ENCODE data around the gene STPG3.
"Not testable (repeated sequence)": the region's sequence is repeated elsewhere in the genome, so short reads cannot be mapped to it uniquely, and the experiment has no call there.

Gene STPG3

GRCh38 chr9:137244486-137245449 lies 6.3 kb upstream of the STPG3 start:
- in situ Hi-C loops (cut with HindIII; ENCODE audit: low sequenced_read_pairs): no loop called here

- in situ Hi-C loops (cut with HindIII; ENCODE audit: low sequenced_read_pairs): no loop called here
Measured at GRCh38 chr9:137245450-137246421, 5.3 kb upstream of the STPG3 start.

GRCh38 chr9:137247135-137247915 lies 3.8 kb upstream of the STPG3 start:
- in situ Hi-C loops (cut with HindIII; ENCODE audit: low sequenced_read_pairs): no loop called here

GRCh38 chr9:137247916-137248175 lies 3.2 kb upstream of the STPG3 start:
- in situ Hi-C loops (cut with HindIII; ENCODE audit: low sequenced_read_pairs): no loop called here

- in situ Hi-C loops (cut with HindIII; ENCODE audit: low sequenced_read_pairs): no loop called here
Measured at GRCh38 chr9:137250329-137251193, 525 bp upstream of the STPG3 start.

- in situ Hi-C loops (cut with HindIII; ENCODE audit: low sequenced_read_pairs): no loop called here
Measured at GRCh38 chr9:137251490-137252268, 593 bp downstream of the STPG3 start.

GRCh38 chr9:137252555-137253506 lies 1.7 kb downstream of the STPG3 start:
- in situ Hi-C loops (cut with HindIII; ENCODE audit: low sequenced_read_pairs): no loop called here

- in situ Hi-C loops (cut with HindIII; ENCODE audit: low sequenced_read_pairs): no loop called here
Measured at GRCh38 chr9:137253717-137254623, 2.9 kb downstream of the STPG3 start.

- in situ Hi-C loops (cut with HindIII; ENCODE audit: low sequenced_read_pairs): no loop called here
Measured at GRCh38 chr9:137254624-137255447, 3.8 kb downstream of the STPG3 start, which contains the start of gene NELFB. NELFB (plus strand) TSS chr9:137255327.

- in situ Hi-C loops (cut with HindIII; ENCODE audit: low sequenced_read_pairs): no loop called here
Measured at GRCh38 chr9:137255448-137256114, 4.5 kb downstream of the STPG3 start.

- in situ Hi-C loops (cut with HindIII; ENCODE audit: low sequenced_read_pairs): no loop called here
Measured at GRCh38 chr9:137256362-137256761, 5.3 kb downstream of the STPG3 start.

GRCh38 chr9:137256856-137257255 lies 5.8 kb downstream of the STPG3 start:
- in situ Hi-C loops (cut with HindIII; ENCODE audit: low sequenced_read_pairs): no loop called here

- in situ Hi-C loops (cut with HindIII; ENCODE audit: low sequenced_read_pairs): not testable (repeated sequence)
Measured at GRCh38 chr9:137262173-137262908, 11.3 kb downstream of the STPG3 start.

- in situ Hi-C loops (cut with HindIII; ENCODE audit: low sequenced_read_pairs): no loop called here
Measured at GRCh38 chr9:137262909-137263285, 11.8 kb downstream of the STPG3 start.

GRCh38 chr9:137263506-137263905 lies 12.4 kb downstream of the STPG3 start:
- in situ Hi-C loops (cut with HindIII; ENCODE audit: low sequenced_read_pairs): no loop called here

Measured in endothelial cell of hepatic sinusoid (primary cell).